K562 (cell line): ENCODE data around the gene LAMTOR4. TPM values are rescaled to one million over a fixed set of nuclear protein-coding genes. Genes with fewer than 3 reads are reported as not detected.

ENCODE experiments used
- CHAMP1 ChIP-seq: fragments of 450-650 bp; IDR thresholded peaks from 2 replicates; pipeline ENCODE4 v1.6.1; 2016; ENCODE audit warnings: mild to moderate bottlenecking
- DLX4 ChIP-seq: fragments of 250-450 bp; sonication (Bioruptor Pico); IDR thresholded peaks from 2 replicates; pipeline ENCODE4 v1.6.1; 2021; ENCODE audit warnings: mild to moderate bottlenecking
- EP300 ChIP-seq: IDR thresholded peaks from 2 replicates; pipeline ENCODE4 v1.6.1; 2012; ENCODE audit warnings: low read length, improper control_type of control experiment
- MGA ChIP-seq: fragments of 450-650 bp; IDR thresholded peaks from 2 replicates; pipeline ENCODE4 v1.6.1; 2016; ENCODE audit warnings: mild to moderate bottlenecking, moderate library complexity
- MTF1 ChIP-seq: fragments of 250-450 bp; sonication (Bioruptor Pico); IDR thresholded peaks from 2 replicates; pipeline ENCODE4 v1.9.0; 2021; ENCODE audit warnings: moderate library complexity, mild to moderate bottlenecking, inconsistent platforms, borderline replicate concordance
- SRSF9 ChIP-seq: fragments of 200-400 bp; formaldehyde crosslinking; IDR thresholded peaks from 2 replicates; pipeline ENCODE4 v1.6.1; 2017; ENCODE audit warnings: low read depth, low read length, borderline replicate concordance
- THAP12 ChIP-seq: fragments of 250-450 bp; sonication (Bioruptor Pico); IDR thresholded peaks from 2 replicates; pipeline ENCODE4 v1.9.0; 2021; ENCODE audit warnings: mild to moderate bottlenecking, inconsistent platforms
- ZKSCAN8 ChIP-seq: fragments of 200-800 bp; sonication (Bioruptor generic); IDR thresholded peaks from 2 replicates; pipeline ENCODE4 v1.6.1; 2016; ENCODE audit warnings: missing genetic modification characterization, missing compliant biosample characterization
- polyA plus RNA-seq, 8 experiments: library from polyadenylated mRNA; depleted of rRNA in 4 of 8; stranded (reverse) in 5 of 8; unstranded in 3 of 8; fragments of >200 nt; fragmentation: Nextera tagmentation in 2 of 8; fragmentation: Illumina TruSeq in 1 of 8; extraction: Ambion mirVana in 2 of 8; extraction: Trizol in 1 of 8; gene quantifications; 2 replicates each; pipeline versions ENCODE4 v1.2.1 to v1.2.3, GENCODE V29; 2011 to 2014; ENCODE audit warnings: inconsistent platforms in 1 of 8, missing spikeins in 1 of 8
- total RNA-seq, 7 experiments: library from RNA; depleted of rRNA in 6 of 7; stranded (reverse); fragments of >200 nt in 6 of 7; fragmentation: Illumina TruSeq in 2 of 7; extraction: Trizol in 2 of 7; gene quantifications; 2 replicates each; pipeline versions ENCODE4 v1.2.1 to v1.2.3, GENCODE V29; 2011 to 2021; ENCODE audit warnings: low replicate concordance in 1 of 7

LAMTOR4 gene
- total and polyA plus RNA-seq, 9 of the 15 experiments (the other 6 are each of a cell fraction or from before 2014, with no cell fraction given): 79.6 to 314 (median 195) TPM

- TF ChIP-seq MGA (no peak), EP300 (no peak), ZKSCAN8 (CRISPR knock-in tag) (0 out of 2 replicates have a peak, but pooled peaks have one; percentile 6), DLX4 (CRISPR knock-in tag) (no peak), THAP12 (CRISPR knock-in tag) (no peak), CHAMP1 (no peak), MTF1 (CRISPR knock-in tag) (no peak), SRSF9 (no peak)
Observed at GRCh38 chr7:100119970-100120732, 28.6 kb upstream of the LAMTOR4 start (continued).
